ENCODE results near the gene OR8D1.

DNA sequence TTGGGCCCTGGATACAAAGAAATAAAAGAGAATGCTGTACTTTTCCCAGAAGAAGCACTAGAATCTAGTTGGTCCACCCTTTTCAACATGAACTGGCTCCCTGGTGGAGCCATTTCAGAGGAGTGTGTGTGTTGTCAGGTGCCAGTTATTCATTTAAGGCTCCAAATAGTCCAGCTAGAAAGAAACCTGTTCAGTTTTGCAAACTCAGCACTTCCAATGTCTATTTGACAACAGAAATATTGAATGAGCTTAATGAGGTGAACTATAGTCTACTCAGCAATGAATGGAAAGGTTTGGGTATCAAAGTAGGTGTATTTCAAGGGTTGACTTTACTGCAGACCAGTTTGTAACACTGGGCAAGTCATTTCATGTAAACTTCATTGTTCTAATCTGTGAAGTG is 2.1 kb downstream of the OR8D1 start:
- no peak for TF ChIP-seq POLR2A (IDR thresholded peaks at IDR 0.05; ENCODE audit: low read depth)
- TF ChIP-seq, protein P1, sequence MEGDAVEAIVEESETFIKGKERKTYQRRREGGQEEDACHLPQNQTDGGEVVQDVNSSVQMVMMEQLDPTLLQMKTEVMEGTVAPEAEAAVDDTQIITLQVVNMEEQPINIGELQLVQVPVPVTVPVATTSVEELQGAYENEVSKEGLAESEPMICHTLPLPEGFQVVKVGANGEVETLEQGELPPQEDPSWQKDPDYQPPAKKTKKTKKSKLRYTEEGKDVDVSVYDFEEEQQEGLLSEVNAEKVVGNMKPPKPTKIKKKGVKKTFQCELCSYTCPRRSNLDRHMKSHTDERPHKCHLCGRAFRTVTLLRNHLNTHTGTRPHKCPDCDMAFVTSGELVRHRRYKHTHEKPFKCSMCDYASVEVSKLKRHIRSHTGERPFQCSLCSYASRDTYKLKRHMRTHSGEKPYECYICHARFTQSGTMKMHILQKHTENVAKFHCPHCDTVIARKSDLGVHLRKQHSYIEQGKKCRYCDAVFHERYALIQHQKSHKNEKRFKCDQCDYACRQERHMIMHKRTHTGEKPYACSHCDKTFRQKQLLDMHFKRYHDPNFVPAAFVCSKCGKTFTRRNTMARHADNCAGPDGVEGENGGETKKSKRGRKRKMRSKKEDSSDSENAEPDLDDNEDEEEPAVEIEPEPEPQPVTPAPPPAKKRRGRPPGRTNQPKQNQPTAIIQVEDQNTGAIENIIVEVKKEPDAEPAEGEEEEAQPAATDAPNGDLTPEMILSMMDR (IDR thresholded peaks at IDR 0.05) = no peak

All from esophagus muscularis mucosa (tissue), 3 donors.